GM18517 (cell line): ENCODE measurements around the gene AKAP13.
A peak's percentile ranks its signal among the peaks of the same experiment; 100 is the strongest.

Experiments used
- ATAC-seq: cut with Tn5 transposase; IDR thresholded peaks from one replicate; pipeline ENCODE4 v1.9.1; 2021; ENCODE audit warnings: mild to moderate bottlenecking, moderate library complexity; ENCODE audit not compliant: unreplicated experiment

The AKAP13 gene

DNA sequence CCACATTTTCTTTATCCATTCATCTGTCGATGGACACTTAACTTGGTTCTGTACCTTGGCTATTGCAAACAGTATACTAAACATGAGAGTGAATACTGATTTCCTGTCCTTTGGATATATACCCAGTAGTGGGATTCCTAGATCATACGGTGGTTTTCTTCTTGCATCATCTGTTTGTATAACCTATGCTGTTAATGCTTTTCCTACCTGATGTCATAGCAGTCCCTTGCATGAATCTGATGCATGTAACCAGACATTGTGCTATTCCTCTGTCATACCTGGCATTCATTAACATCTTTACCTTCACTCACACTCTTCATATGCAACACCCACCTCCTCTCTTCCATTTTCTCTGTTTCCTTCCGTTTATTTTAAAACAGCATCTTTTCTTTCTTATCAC lies 229.1 kb downstream of the AKAP13 start:
- no peak for ATAC-seq

DNA sequence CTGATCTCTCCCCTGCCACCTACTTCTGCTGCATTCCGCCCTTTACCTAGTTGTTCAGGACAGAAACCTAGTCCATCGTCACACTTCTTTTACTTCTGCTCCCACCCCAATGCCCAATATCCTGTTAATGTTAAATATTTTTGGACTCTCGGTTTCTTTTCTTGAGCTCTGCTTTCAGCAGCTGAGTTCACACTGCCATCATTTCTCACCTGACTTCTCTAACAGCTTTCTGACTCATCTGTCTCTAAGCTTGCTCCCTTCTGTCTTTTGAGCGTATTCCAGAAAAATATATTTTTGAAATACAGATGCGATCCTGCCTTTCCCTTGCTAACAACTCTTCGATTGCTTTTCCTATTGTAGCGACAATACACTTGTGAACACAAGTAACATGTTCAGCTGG lies 231.0 kb downstream of the AKAP13 start:
- no peak for ATAC-seq

DNA sequence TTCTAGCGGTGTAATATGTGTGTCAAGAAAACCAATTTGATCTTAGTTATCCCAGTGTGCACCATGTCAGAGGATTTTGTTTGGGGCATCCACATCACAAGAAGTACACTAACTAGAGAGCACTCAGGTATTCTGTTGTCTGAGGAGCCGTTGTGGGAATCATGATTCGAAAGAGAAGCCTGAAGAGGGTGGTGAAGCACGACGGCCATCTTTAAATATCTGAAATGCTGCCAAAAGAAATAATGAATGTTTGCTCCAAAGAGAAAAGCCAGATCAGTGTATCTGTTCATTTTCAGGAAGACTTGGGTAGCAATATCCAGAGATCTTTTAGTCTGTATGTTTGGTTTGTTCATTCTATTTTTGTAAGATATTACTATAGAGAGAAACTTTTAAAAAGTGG lies 233.7 kb downstream of the AKAP13 start:
- ATAC-seq = no peak

DNA sequence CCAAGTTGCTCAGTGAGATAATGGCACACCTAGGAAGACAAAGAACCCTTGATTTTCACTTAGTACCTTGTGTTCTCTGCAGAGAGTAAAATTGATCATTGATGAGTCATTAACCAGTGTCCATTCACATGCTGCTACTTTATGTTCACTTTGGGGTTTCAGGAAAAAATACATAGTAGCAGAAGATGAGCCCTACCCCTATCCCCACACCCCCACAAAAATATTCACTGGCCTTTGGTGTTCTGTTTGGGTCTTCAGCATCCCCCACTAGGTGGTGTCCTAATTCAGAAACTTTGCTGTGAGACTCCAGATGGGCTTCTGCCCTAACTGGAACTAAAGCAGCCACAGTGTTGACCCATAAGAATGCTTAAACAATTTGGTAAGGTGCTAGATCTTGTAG lies 235.5 kb downstream of the AKAP13 start:
- no peak for ATAC-seq

DNA sequence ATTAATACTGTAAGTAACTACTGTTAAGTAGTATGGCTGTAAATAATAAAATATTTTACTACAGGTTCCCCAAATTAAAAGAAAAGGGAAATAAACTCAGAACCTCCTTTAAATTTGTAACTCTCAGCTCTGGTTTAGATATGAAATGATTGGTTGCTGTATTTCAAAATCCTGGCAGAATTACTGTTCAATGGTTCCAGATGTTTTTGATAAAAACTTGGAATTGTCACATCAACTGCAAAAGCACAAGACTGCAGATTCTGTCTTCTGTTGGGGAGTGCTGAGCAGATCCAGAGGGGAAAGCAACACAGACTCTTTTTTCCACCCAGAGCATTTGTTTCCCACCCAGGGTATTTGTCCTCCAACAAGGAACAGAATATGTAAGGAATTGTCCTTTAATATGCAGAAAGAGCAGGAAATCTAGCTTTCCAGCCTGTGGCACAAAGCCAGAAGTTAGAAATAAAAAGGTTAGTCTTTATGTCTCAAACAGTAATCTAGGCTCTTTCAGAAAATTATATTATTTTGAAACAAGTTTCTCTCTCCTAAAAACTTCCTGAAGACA lies 236.2 kb downstream of the AKAP13 start:
- ATAC-seq = no peak

DNA sequence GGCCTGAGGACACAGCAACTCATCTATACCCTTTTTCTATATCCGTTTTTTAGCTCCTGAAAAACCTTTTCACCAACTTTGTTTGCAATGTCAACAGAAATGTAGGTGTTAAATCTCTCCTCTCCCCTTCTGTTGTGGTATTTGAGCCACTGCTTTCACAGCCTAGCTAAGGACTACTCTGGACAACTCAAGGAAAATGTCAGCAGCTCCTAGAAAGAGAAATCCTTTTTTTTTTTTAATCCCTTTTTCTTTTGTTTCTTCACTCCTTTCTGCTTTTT lies 237.8 kb downstream of the AKAP13 start:
- ATAC-seq = no peak

DNA sequence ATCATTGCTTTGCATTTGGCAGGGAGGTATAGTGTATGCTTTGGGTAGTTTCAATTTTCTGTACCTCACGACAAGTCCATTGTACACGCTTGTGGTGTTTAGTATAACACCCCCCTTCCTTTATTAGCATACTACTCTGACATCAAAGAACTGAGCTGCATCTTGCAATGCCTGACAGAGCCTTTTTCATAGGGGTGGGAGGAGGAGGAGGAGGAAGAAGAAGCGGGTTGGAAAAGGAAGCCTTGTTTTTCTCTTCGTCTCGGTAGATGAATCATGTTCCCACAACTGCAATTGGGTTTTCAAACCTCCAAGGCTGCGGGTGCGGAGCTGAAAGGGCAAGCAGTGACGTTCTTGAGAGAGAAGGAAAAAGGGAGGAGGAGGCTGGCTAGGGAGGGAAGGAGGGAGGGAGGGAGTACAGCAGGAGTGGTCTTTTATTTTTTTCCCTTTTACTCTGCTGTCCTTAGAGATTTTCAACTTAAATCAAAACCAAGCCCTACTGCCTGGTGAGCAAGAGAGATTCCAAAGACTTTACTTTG lies 238.6 kb downstream of the AKAP13 start:
- no peak for ATAC-seq

DNA sequence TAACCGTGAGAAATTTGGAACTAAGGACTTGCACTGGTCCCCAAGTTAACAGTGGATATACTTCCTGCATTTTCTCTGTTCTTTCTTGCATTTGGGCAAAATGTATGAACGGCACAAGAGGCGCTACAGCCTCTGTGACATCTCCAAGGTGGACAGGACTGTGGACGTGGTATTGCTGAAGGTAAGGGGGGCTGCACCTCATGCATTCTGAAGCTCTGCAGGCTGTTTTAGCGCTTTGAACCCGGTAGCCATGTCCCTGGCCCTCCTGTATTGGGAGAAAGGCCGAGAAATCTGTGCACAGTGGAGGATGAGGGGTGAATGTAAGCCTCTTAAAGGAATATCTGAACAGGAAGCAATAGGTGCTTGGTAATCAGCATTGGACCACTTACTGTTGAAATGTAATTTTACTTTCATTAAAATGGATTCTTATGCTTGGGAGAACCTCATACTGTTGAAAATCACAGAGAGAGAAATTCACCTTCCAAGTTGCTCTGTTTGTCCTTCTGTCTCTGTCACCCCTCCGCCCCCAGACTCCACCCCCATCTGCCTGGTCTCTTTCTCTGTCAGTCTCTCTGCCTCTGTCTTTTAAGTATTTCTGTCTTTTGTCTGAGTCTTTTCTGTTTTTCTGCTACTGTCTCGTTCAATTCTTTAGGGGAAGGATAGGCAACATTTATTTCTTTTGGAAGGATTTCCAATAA lies 239.7 kb downstream of the AKAP13 start:
- ATAC-seq = no peak

DNA sequence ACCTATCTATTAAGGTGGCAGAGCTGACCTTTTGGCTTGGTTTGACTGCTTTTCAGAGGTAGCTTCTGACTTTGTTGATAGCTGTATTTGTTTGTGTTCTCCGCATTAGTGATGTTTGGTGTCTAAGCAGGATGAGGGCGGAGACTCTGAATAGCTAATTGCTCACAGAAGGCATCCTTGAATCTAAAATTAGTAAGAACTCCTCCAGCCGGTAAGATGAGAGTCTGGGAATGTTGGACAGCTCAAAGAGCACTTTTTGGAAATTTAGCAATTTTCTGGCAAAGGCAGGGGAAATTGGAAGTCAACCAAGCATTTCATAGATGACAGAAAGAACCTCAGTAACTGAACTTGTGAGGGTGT lies 240.3 kb downstream of the AKAP13 start:
- ATAC-seq = no peak

DNA sequence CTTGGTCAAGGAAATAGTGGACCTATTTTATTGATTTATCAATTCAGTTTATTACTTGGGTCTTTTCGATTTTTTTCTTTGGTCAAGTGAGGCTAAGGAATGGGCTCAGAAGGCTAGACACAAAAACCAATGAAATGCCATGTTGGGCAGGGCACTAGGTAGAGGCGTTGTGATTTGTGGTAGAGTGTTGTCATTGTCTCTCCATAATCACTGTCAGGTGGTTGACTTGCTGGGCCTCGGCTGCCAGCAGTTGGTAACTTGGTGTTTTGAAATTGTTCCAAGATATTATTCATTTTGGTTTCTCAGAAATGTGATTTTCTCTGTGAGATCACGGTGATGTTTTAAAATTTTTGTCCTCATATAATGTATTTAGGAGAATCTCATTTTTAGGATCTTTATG lies 240.7 kb downstream of the AKAP13 start:
- ATAC-seq = no peak

DNA sequence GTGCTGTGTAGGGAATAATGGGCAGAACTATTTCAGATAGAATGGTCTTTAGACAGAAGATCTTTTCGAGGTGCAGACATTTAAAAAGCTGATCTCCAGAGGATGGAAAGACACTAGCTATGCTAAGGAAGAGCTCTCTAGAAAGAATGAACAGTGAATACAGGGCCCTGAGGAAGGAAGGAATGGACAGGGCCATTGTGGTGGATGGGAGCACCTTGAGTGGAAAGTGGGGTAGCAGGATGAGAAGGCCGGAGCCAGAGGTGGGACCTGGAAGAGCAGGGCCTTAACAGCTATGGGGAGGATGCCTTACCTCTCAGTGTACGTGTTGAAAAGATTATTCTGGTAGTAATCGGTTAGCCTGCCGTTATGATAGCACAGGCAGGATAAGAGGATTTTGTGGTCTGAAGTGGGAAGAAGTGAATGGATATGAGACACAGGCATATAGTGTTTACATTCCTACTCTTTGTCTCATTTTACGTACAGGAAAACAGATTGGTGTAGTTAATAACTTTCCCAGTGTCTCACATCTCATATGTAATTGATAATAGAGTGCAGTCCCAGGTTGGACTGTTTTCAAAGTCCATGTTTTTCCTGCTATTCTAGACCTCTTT lies 241.9 kb downstream of the AKAP13 start:
- ATAC-seq = no peak

DNA sequence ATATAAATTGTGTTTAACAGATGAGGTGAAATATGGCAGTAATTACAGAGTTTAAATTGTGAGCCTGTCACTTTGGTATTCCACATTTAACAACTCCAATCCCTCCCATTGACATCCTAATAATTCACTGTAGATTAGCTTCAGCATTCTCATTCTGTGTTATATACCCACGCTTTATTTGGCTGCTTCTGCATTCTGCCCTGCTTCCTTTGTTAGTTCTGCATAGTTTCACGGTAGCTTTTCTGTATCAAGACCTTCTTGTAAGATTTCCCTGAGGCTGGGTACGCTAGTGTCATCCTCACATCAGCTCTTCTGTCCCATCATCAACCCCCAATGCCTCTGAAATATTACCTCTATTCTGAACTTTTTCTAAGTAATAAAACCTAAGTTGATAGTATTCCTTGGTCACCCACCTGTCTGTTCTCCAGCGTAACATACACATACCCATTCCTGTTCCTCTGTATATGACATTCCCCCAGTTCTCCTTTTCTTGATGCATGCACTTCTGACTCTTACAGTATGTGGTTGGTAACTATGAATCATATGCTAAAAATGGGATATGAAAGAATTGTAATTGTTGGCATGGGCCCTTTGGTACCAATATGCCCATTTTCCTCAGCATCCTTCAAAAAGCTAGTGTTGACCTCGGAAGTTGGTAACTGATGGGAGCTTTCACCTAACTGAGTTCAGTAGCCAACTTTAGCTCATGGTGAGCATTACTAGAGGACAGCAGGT lies 243.1 kb downstream of the AKAP13 start:
- no peak for ATAC-seq

DNA sequence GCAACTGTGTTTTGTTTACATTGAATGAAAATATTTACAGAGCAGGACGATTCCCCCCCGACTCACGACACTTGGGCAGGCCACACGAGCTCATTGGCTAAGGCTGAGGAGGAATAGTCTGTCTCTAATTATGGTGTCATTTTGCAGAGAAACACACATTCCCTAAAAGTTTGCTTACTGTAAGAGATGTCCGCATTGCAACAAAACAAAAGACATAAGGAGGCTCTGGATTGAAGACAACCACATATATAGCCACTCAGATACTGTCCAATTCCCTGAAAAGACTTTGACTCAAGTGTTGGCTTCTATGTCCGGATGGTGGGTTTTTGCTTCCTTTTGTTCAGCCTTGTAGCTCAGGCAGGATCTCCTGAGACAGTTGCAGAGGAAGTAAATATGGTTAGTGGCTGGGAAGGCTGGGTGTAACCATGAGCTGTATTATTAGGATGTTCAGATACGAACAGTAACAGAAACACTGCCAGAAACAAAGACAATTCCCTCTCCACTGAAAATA lies 243.9 kb downstream of the AKAP13 start:
- no peak for ATAC-seq

DNA sequence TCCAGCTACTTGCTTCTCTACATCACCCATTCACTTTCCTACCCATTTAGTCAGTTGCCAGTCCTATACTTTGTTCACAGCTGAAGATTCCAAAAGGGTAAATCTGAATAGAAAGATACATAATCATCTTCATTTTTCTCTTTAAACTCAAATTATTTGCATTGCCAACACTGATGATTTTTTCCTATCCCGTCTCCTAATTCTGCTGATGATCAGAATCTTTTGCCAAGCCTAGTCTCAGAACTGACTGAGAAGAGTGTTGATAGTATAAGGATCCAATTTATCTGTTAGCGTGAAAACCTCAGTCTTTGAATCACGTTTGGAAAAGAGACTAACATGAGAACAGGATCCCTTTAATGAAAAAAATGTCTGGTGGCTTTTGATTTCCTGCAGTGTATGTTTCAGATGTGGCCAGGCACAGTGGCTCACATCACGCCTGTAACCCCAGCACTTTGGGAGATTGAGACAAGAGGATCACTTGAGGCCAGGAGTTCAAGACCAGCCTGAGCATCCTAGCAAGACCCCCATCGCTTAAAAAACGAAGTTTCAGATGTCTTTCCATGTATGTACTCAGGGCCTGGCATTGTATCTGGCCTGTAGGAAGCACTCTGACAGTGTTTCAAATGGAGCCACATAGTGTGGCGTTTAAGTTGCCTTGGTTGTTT lies 244.9 kb downstream of the AKAP13 start:
- peak; percentile 4 for ATAC-seq

DNA sequence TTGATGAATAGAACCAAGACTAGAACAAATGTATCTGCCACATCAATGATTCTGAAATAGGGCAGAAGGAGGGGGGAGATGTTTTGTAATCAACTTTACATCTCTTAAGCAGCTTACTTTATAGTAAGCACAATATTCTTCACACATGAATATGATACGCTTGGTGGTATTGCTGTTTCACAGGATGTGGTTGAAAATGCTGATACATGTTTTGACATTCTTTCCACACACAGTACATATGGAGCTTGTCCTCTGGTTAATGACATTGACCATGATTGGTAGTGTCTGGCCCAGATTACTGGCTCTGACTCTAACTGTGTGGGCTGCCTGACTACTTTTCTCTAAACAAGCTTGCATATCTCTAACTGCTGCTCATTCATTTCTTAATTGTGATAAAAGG lies 245.5 kb downstream of the AKAP13 start:
- peak; percentile 77 for ATAC-seq

DNA sequence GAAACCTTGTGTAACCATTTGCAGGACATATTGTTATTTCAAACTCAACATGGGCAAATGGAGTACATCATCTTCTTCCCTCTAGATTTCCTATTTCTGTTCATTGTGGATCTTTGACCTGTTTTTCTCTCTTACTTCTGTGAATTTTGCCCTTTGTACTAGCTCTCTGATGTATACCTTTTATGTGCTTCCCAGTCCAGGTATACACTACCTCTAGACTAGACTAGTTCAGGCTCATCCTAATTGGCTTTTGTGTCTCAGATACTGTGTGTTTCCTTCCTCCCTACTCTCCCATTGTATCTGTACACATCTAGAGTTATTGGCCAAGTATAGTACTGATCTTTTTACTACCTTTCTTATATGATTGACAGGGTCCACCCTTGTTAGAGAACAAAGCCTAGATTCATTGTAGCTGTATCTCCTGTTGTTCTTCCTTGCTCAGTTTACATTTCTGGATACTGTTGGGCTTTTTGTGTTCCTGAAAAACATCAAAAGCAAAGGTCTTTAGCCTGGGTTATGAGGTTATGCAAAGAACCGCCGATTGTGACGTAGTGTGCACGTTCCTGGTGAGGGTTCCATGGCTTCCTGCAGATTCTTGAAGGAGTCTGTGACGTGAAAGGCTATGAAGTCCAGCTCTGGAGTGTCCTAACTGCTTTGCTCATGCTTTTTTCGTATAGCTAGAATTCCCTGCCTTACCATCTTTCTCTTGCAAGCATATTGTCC lies 247.0 kb downstream of the AKAP13 start:
- no peak for ATAC-seq

DNA sequence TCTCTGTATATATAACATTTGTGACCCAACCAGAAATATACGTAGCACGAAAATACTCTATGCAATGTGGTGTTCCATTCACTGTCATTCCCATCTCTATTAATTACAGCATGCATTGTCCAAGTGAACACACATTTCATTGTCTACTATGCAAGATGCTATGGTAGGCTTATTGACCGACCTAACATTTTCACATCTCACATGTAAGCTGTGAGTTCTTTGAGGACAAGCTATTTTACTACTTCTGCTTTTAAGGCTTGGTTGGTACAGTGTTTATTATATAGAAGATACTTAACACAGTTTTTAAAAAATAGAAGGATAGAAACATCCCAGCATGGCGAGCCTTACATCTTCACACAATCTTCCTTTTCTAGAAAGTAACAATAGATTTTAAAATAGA lies 249.9 kb downstream of the AKAP13 start:
- ATAC-seq = no peak

DNA sequence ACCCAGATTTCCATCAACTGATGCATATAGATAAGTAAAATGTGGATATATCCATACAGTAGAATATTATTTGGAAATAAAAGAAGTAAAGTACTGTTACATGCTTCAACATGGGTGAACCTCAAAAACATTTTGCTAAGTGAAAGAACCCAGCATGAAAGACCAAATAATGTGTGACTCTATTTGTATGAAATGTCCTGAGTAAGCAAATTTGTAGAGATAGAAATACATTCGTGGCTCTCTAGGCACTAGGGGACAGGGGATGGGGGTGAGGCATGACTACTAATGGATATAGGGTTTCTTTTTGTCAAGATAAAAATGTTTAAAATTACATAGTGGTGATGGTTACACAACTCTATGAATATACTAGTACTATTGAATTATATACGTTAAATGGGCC lies 250.6 kb downstream of the AKAP13 start:
- ATAC-seq = no peak

DNA sequence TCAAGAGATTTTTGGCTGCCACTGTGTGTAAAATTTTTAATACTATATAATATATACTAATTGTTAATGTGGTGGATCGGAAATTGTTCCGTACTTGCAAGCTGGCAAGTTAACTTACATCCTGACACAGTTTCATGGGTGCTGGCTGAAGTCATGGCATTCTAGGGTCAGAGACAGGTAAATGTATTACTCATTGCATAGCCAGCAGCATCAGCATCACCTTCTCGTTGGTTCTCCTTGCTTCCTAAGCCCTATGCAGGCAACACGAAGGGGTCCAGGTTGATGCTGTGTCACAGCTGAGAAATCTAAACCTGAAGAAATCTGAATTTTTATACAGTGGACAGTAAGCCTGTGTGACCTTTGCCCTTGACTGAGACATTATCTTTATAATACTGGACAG lies 251.6 kb downstream of the AKAP13 start:
- ATAC-seq = no peak

DNA sequence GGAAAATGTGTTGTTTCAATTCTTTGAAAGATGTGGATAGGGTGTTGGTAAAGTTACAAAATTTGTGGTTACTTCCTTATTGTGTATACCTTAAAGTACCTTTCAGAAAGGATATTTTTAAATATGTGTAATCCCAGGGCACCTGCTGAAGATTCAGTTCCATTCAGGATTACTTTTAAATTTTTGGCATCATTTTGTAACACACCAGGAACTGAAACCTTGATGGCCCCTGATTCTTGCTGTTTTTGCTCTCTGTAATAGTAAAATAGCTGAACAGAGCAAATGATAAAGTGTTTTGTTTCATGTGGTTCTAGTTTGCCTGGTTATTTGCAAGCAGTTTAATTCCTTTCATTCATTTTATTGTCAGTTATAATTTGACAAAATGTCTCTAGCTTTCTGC lies 253.5 kb downstream of the AKAP13 start:
- no peak for ATAC-seq

DNA sequence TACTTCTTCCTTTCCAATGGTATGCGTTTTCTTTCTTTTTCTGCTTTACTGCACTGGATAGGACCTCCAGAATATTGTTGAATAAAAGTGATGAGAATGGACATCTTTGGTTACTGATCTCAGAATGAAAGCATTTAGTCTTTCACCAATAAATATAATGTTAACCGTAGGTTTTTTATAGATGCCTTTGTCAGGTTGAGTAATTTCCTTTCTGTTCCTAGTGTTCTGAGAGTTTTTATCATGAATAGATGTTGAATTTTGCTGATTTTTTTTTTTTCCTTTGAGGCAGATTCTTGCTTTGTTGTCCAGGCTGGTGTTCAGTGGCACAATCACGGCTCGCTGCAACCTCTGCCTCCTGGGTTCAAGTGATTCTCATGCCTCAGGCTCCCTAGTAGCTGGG lies 255.9 kb downstream of the AKAP13 start:
- no peak for ATAC-seq
